Caco-2 (cell line): ENCODE results near the gene GIPC3. TPM values are rescaled to one million over a fixed set of nuclear protein-coding genes. Genes with fewer than 3 reads are reported as not detected.

ENCODE experiments used
- BruUV-seq: library from RNA; stranded (reverse); fragments of 400-500 nt; replicated peaks from 2 replicates; lab custom pipeline; 2021; lab: Mats Ljungman, UMichigan
- CTCF ChIA-PET: fragments of 300-600 bp; sonication (Branson Sonifier 250); formaldehyde crosslinking; loops from one replicate; lab custom pipeline; 2022; ENCODE audit warnings: antibody characterized with exemption; lab: Charles Lee
- POLR2A ChIA-PET: fragments of 300-600 bp; sonication (Branson Sonifier 250); formaldehyde crosslinking; loops from one replicate; lab custom pipeline; 2022; ENCODE audit warnings: antibody characterized with exemption; lab: Charles Lee
- DNase-seq, 2 experiments: peaks; one replicate each; pipeline versions ENCODE4 v3.0.0 to v3.0.0-alpha.2; 2020 to 2022
- H3K27me3 ChIP-seq: replicated peaks from 2 replicates; pipeline ENCODE4 v1.6.0; 2011; ENCODE audit warnings: low read length; ENCODE audit not compliant: control insufficient read depth, insufficient read depth
- H3K36me3 ChIP-seq: 2 replicates; pipeline ENCODE4 v1.5.1; 2011; ENCODE audit warnings: low read length; ENCODE audit not compliant: control insufficient read depth, insufficient read depth
- H3K4me1 ChIP-seq: fragments of 250-450 bp; sonication (Bioruptor Pico); 2 replicates; pipeline ENCODE4 v1.5.1; 2020; ENCODE audit warnings: mild to moderate bottlenecking
- H3K4me3 ChIP-seq: 2 replicates; pipeline ENCODE4 v1.5.1; 2011; ENCODE audit warnings: low read depth, mild to moderate bottlenecking, control low read depth, low read length
- H3K9me3 ChIP-seq: fragments of 250-450 bp; sonication (Bioruptor Pico); 2 replicates; pipeline ENCODE4 v1.5.1; 2020; ENCODE audit warnings: mild to moderate bottlenecking, moderate library complexity
- H3K27ac Mint-ChIP-seq: one replicate; pipeline ENCODE4 v1.8.0; 2022; ENCODE audit warnings: mixed read lengths; ENCODE audit not compliant: unreplicated experiment
- H3K27me3 Mint-ChIP-seq: one replicate; pipeline ENCODE4 v1.8.0; 2022; ENCODE audit warnings: mixed read lengths; ENCODE audit not compliant: insufficient read depth, unreplicated experiment
- H3K36me3 Mint-ChIP-seq: one replicate; pipeline ENCODE4 v1.8.0; 2022; ENCODE audit warnings: mild to moderate bottlenecking, mixed read lengths; ENCODE audit not compliant: insufficient read depth, unreplicated experiment
- H3K4me1 Mint-ChIP-seq: one replicate; pipeline ENCODE4 v1.8.0; 2022; ENCODE audit warnings: low read depth, mixed read lengths; ENCODE audit not compliant: unreplicated experiment
- H3K4me3 Mint-ChIP-seq: one replicate; pipeline ENCODE4 v1.8.0; 2022; ENCODE audit warnings: mild to moderate bottlenecking, moderate library complexity, mixed read lengths; ENCODE audit not compliant: unreplicated experiment
- H3K9me3 Mint-ChIP-seq: one replicate; pipeline ENCODE4 v1.8.0; 2022; ENCODE audit warnings: mixed read lengths; ENCODE audit not compliant: unreplicated experiment
- CTCF ChIP-seq, 2 experiments: fragments of 200-600 bp in 1 of 2; IDR thresholded peaks; 1 replicate in 1 of 2; 2 replicates in 1 of 2; pipeline versions ENCODE4 v1.5.1 to v1.8.0; 2011 to 2022; ENCODE audit warnings: antibody characterized with exemption in 1 of 2, control low read depth in 1 of 2, inconsistent platforms in 1 of 2, low read depth in 1 of 2, low read length in 1 of 2, mild to moderate bottlenecking in 1 of 2, moderate library complexity in 1 of 2; ENCODE audit not compliant: insufficient read depth in 1 of 2, severe bottlenecking in 1 of 2, unreplicated experiment in 1 of 2
- intact Hi-C: fragments of 100-400 bp; cut with micrococcal nuclease; formaldehyde crosslinking; loops from one replicate; pipeline ENCODE4 v1.10.0; 2022; ENCODE audit not compliant: unreplicated experiment
- total RNA-seq: library from RNA; stranded (reverse); gene quantifications from 2 replicates; pipeline ENCODE4 v1.2.3, GENCODE V29; 2022

Gene GIPC3
- total RNA-seq, 1 experiment from 2014 or later, result not detected

- intact Hi-C loops, result no loop called here
- H3K27me3 Mint-ChIP-seq, result no peaks in the 10 kb centered on the region
- no peak overlapping the region for H3K4me3 Mint-ChIP-seq
- H3K4me1 Mint-ChIP-seq, result no peaks in the 10 kb centered on the region
- no peak for DNase-seq
- BruUV-seq, result no TSS peak
- Histone ChIP-seq H3K4me1 (no peaks in the 10 kb centered on the region), H3K36me3 (no peaks in the 10 kb centered on the region), H3K4me3 (no peak overlapping the region), H3K27me3 (no peaks in the 10 kb centered on the region), H3K9me3 (no peaks in the 10 kb centered on the region)
- H3K9me3 Mint-ChIP-seq, result no peaks in the 10 kb centered on the region
- CTCF ChIA-PET, result no interaction called here
- peaks cover 33% of the 10 kb centered on the region for H3K36me3 Mint-ChIP-seq
- POLR2A ChIA-PET, result no interaction called here
- no peak for TF ChIP-seq CTCF (IDR thresholded peaks at IDR 0.05; ENCODE audit: insufficient read depth in 1 of 2, low read depth in 1 of 2, low read length in 1 of 2, severe bottlenecking in 1 of 2, unreplicated experiment in 1 of 2)
- H3K27ac Mint-ChIP-seq, result no peak overlapping the region
Observed at GRCh38 chr19:3633559-3633988, 48.3 kb downstream of the GIPC3 start.

GRCh38 chr19:3634496-3635045 is 49.3 kb downstream of the GIPC3 start:
- Histone ChIP-seq H3K9me3 (no peaks in the 10 kb centered on the region), H3K27me3 (no peaks in the 10 kb centered on the region), H3K4me3 (no peak overlapping the region), H3K4me1 (no peaks in the 10 kb centered on the region), H3K36me3 (no peaks in the 10 kb centered on the region)
- POLR2A ChIA-PET, result no interaction called here
- intact Hi-C loops, result no loop called here
- no peak for TF ChIP-seq CTCF (IDR thresholded peaks at IDR 0.05; ENCODE audit: insufficient read depth in 1 of 2, low read depth in 1 of 2, low read length in 1 of 2, severe bottlenecking in 1 of 2, unreplicated experiment in 1 of 2)
- no peak overlapping the region for H3K4me3 Mint-ChIP-seq
- CTCF ChIA-PET, result no interaction called here
- H3K27ac Mint-ChIP-seq, result no peak overlapping the region
- no peaks in the 10 kb centered on the region for H3K9me3 Mint-ChIP-seq
- peaks cover 36% of the 10 kb centered on the region for H3K36me3 Mint-ChIP-seq
- no peaks in the 10 kb centered on the region for H3K27me3 Mint-ChIP-seq
- H3K4me1 Mint-ChIP-seq, result no peaks in the 10 kb centered on the region
- no TSS peak for BruUV-seq
- DNase-seq, result no peak

- TF ChIP-seq CTCF (IDR thresholded peaks at IDR 0.05; ENCODE audit: insufficient read depth in 1 of 2, low read depth in 1 of 2, low read length in 1 of 2, severe bottlenecking in 1 of 2, unreplicated experiment in 1 of 2), result no peak
- intact Hi-C loops, result no loop called here
- Histone ChIP-seq H3K4me1 (no peaks in the 10 kb centered on the region), H3K9me3 (no peaks in the 10 kb centered on the region), H3K4me3 (no peak overlapping the region), H3K36me3 (no peaks in the 10 kb centered on the region), H3K27me3 (no peaks in the 10 kb centered on the region)
- POLR2A ChIA-PET, result no interaction called here
- no peaks in the 10 kb centered on the region for H3K9me3 Mint-ChIP-seq
- no TSS peak for BruUV-seq
- H3K4me1 Mint-ChIP-seq, result no peaks in the 10 kb centered on the region
- H3K27me3 Mint-ChIP-seq, result no peaks in the 10 kb centered on the region
- DNase-seq, result no peak
- CTCF ChIA-PET, result no interaction called here
- peaks cover 32% of the 10 kb centered on the region for H3K36me3 Mint-ChIP-seq
- no peak overlapping the region for H3K27ac Mint-ChIP-seq
- no peak overlapping the region for H3K4me3 Mint-ChIP-seq
Observed at GRCh38 chr19:3636506-3636905, 51.2 kb downstream of the GIPC3 start.
